Transverse colon (tissue), 4 donors: ENCODE measurements around the gene MAN1A2.

Experiments
- POLR2AphosphoS5 ChIP-seq, 3 donors: sonication (generic); formaldehyde crosslinking; IDR thresholded peaks; one replicate each; pipeline ENCODE4 v1.6.1; 2016; ENCODE audit warnings: antibody characterized with exemption in 3 of 3
- TF ChIP-seq, protein P1 (sequence below), 5 experiments: fragments of 200-600 bp in 3 of 5; fragments of 450-650 bp in 2 of 5; sonication (generic) in 3 of 5; IDR thresholded peaks; 1 replicate in 2 of 5; 2 replicates in 3 of 5; pipeline ENCODE4 v1.5.1; 2016 to 2017; ENCODE audit warnings: antibody characterized with exemption in 5 of 5, inconsistent platforms in 3 of 5, mild to moderate bottlenecking in 2 of 5, moderate library complexity in 1 of 5

- TF ChIP-seq, protein P1, sequence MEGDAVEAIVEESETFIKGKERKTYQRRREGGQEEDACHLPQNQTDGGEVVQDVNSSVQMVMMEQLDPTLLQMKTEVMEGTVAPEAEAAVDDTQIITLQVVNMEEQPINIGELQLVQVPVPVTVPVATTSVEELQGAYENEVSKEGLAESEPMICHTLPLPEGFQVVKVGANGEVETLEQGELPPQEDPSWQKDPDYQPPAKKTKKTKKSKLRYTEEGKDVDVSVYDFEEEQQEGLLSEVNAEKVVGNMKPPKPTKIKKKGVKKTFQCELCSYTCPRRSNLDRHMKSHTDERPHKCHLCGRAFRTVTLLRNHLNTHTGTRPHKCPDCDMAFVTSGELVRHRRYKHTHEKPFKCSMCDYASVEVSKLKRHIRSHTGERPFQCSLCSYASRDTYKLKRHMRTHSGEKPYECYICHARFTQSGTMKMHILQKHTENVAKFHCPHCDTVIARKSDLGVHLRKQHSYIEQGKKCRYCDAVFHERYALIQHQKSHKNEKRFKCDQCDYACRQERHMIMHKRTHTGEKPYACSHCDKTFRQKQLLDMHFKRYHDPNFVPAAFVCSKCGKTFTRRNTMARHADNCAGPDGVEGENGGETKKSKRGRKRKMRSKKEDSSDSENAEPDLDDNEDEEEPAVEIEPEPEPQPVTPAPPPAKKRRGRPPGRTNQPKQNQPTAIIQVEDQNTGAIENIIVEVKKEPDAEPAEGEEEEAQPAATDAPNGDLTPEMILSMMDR (IDR thresholded peaks at IDR 0.05): no peak
- no peak for TF ChIP-seq POLR2AphosphoS5 (IDR thresholded peaks at IDR 0.05)
These were observed 207.0 kb downstream of the MAN1A2 start for GRCh38 chr1:117574161-117574835.
